HG03196 (cell line): ENCODE measurements around the gene AGAP1.
"Not testable (repeated sequence)": the region's sequence is repeated elsewhere in the genome, so short reads cannot be mapped to it uniquely, and the experiment has no call there.

Source experiments
- ATAC-seq: cut with Tn5 transposase; IDR thresholded peaks from one replicate; pipeline ENCODE4 v1.9.1; 2021; ENCODE audit not compliant: unreplicated experiment

The AGAP1 gene

DNA sequence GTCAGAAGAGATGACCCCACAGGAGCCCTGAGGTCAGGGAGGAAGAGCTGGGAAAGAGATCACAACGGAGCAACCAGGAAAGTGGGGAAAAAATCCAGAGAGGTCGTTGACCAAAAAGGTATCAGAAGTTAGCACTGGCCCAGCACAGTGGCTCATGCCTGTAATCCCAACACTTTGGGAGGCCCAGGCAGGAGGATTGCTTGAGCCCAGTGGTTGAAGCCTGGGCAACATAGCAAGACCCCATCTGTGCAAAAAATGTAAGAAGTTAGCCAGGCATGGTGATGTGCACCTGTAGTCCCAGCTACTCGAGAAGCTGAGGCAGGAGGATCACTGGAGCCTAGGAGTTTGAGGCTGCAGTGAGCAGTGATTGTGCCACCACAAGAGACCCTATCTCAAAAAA lies 552.9 kb downstream of the AGAP1 start:
- ATAC-seq = no peak

DNA sequence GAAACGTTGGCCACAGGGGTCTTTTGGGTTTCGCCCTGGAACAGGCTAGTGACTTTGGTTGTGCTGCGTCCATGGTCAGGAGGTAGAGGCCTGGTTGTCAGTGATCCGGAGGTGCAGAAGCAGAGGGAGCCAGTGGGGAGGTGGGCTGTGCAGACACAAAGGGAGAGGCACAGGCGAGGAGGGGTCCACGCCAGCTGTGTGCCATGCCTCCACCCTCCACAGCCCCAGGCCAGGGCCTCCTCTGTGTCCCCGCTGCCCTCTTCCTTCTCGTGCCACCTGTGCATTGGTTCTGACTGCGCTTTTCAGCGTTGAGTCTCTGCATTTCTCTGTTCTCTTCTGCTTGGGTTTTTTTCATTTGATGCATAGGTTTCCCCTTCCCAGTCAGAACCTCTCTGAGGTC lies 553.3 kb downstream of the AGAP1 start:
- no peak for ATAC-seq

DNA sequence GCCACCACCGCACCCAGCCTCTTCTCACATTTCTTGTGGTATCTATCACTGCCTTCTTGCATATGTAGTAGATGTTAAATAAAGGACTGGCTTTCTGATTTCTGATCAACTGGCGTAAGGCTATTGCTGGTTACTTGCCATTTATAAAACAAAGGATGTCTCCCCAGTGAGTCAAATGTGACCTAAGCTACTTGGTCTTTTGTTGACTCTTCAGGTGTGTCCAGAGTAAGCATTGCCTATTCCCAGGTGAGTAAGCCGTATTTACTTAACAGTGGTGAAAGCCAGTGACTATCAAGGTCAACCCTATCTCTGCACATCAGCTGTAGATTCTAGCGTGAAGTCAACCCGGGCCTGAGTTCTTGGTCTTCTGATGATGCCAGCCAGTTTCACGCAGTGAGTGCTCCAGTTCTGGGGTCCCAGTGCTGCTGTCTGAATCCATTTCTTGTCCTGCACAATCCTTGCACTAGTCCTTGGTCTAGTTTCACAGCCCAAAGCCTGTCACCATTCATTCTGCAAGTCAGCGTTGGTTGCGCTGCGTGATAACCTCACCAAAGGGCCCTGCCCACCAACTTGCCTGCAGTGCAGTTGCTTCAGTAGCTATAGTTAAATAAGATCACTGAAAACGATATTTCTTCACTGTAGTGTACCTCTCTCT lies 554.2 kb downstream of the AGAP1 start:
- no peak for ATAC-seq

DNA sequence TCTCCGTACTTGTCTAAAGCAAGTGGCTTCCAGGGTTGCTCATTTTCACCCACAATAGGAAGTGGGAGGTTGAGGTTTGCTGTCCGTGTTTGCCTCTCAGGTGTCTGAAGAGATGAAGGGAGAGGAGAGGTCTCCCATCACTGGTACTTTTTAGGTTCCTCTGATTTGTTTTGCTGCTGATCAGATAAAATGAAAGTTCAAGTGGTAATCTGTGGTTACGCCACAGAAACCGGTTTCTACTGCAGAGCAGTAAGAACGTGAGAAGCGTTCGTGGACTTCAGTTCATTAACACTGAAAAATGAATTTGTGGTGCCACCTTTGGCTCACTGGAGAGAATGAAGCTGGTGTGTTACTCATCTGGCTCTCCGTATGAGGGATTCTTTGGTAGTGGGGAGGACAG lies 556.1 kb downstream of the AGAP1 start:
- no peak for ATAC-seq

DNA sequence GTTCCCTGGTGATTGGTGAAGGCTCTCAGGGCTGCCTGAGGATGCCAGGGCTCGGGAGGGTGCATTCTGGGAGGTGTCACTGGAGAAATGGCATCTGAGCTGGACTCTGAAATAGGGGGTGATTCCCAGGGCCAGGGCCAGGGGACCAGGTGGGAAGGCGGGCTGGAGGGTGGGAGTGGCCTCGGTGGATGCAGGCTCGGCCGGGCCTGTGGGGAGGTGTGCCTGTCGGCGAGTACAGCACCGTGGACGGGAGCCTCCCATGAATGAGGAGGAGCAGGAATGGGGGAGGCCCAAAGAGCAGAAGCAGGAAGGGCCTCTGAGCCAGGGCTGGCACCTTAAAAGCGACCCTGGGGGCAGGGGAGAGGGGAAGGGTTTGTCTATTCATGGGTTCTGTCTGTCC lies 557.5 kb downstream of the AGAP1 start:
- ATAC-seq = no peak

DNA sequence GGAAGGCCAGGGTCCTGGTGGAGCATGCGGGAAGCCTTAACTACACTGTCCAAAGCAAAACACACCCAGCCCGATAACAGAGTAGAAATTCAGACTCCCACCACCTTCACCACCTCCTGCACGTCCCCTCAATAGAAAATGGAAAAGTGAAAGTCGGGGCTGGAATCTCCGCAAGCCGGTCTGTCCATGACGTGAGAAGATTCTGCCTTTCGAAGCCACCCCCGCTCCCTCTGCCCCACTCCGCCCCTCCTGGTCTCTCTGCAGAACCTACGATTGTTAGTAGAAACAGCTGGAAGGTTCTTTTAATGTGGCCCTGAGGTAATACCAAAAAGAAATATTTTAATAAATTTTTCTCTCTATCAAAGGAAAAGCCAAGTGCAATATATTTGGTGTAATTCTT lies 558.0 kb downstream of the AGAP1 start:
- no peak for ATAC-seq

DNA sequence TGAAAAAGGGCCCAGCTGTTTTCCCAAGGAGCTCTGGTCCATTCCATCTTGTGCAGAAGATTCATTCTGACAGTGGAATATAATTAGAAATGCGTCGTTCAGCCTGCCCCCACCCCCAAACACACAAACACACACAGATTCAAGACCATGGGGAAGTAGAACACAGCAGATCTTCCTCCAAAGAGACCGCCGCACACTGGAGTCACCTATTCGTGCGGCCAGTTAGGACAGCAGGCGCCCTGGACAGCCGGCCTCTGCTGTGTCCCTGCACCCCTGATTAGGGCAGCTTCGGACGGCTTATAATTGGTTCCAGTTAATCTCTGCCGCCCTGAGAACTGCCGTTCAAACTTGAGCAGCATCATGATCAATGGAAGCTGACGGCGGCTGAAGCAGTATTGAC lies 558.4 kb downstream of the AGAP1 start:
- no peak for ATAC-seq

DNA sequence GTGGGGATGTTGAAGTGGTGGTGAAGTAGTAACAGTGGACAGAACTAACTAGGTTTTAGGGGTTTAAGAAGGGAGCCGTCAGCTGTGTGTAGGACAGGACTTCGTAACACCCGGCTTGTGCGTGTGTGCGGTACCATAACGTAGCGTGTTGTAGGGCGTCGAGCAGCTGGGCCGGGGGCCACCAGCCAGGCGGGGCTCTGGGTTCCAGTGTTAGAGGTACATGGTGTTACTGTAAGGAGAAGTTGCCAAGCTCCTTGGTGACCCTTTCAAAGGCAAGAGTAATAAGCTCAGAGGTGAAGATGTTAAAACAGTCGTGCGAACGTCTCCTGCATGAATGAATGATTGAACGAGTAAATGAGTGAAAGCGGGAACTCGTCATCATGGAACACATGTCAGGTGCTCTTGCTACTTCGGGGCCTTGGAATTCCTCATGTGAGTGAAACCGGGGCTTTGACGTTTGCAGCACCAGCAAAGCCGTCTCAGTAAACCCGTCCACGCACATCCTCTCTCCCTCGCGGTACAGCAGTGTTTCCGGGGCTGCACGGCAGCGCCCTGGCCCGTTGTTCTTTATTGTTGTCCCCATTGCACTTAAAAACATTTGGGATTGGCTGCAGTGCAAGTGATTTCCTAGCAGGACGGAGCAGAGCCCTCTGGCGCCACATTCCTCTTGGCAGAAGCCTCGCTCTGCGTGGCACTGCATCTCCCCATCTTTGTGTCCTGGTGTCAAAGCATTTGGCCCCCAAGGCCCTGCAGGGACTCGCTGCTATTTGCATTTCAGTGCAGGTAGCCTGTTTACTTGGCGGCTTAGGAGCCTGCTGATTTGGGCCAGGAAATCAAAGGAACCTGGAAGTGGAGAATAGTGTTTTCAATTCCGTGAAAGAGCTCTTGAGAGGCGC lies 559.3 kb downstream of the AGAP1 start:
- ATAC-seq = no peak

DNA sequence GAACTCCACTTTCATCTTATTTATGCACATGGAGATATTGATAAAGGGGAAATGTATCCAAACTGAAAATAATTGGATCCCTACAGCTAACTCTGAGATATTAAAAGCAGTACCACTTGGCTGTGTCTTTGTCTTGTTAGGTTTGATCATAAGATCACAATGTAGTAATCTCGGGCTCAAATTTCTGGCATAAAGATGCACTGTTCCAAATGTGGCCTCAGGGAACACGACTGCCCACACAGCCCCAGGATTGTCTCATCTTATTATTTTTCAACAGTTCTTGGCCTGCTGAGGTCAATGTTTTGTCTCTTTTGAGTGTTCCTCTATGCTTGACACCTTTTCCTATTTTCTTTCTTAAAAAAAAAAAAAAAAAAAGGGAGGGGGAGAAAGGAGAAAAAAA lies 560.3 kb downstream of the AGAP1 start:
- no peak for ATAC-seq

DNA sequence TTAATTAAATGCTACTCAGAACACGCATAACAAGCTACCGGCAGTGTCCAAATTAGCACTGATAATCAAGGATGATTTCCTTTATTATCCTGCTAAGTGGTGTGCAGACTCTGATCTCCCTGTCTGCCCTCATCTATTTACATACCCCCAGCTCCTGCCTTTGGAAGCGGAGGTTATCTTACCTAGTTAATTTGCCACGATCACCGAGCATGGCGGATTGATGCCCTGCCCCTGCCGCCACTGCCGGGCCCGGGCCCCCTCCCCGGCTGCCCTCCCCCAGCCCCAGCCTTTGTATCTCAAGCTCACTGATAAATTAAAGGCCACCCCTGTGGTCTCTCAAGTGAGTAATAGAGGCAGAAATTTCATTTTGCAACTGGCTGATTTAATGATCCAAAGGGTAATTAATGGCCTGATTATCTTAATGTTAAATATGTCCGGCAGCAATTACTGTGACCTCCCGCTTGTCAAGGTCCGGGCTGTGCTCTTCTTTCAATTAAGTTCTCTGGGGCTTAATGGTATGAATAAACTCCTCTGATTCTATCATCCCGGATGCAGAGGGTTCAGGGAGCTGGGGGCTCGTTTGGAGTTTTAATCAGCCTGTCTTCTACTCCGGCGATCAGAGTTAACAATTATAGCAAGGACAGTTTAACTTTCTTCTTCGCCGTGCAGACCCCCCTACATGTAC lies 560.9 kb downstream of the AGAP1 start:
- ATAC-seq = no peak

DNA sequence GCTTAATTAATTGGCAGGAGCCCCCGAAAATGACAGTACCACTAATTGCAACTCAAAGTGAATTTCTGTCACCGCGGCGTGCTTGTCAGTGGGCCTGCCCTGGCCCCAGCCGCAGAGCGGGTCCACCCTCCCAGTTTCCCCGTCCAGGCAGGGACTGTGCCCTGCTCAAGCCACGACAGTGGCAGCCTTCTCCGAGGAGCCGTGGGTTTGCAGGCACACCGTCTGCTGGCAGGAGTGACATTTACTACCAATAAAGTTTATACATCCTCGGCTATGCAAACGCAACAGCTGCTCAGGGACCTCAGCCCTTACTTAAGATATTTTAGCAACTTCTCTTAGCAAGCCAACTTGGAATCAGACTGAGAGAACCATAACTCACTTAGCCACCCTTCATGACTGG lies 561.6 kb downstream of the AGAP1 start:
- no peak for ATAC-seq

DNA sequence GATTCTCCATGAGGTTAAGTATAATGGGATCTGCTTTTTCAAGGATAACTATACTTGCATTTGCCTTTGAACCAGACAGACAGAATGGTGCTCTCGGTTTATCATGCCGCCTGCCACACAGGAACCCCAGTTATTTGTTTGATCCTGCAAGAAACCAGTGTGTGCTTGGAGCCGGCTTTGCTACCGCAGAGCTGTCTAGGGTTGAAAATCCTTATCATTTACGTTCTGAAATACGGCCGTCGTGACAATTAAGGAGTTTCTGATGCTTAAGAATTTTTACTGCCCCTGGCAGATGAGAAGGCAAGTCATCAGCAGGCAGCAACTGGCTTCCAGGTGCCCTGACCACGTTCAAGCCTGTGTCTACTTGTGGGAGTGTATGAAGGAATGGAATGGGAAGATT lies 562.3 kb downstream of the AGAP1 start:
- ATAC-seq = no peak

DNA sequence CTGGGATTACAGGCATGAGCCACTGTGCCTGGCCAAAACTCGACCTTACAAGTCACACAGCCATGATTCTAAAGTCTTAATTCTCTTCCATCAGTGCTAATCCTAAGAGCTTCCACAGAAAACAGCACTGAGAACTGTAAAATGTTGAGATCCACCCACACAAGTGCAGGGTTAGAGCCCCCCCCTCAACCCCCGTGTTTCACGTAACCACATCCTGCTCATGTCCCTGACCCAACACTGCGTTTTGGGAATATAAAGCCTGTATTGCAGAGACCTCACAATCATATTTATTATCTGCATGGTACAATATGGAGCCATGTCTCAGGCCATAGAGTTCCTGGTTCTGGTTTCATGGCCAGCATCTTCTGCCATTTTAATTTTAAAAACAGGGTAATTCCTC lies 563.5 kb downstream of the AGAP1 start:
- ATAC-seq = no peak

DNA sequence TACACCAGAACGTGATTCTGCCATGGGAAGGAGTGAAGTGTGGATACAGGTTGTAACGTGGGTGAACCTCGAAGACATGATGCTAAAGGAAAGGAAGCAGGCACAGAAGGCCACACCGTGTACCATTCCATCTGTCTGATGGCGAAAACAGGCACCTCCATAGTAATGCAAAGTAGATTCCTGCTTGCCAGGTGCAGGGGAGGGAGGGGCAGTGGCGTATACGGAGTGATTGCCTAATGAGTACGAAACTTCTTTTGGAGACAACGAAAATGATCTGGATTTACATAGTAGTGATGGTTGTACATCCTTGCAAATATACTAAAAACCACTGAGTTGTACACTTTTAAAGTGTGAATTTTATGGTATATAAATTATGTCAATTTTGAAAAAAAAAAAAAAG lies 567.7 kb downstream of the AGAP1 start:
- ATAC-seq = no peak

DNA sequence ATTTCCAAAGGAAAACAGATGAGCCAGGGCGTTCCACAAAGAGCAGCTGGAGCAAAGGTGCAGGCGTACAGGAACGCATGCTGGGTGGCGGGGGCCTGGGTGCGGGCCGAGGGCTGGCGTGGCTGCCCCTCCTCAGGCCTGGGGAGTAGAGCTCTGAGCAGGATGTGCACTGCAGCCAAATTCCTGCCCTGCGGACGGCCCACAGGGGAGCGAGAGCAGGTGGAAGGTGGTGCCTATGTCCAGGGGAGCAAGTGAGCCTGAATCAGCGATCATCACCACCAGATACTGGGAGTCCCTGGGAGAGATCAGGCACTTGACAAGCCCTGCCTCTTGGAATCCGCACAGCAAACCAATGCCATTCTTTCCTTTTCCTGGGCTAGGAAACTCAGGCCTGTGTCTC lies 568.1 kb downstream of the AGAP1 start:
- no peak for ATAC-seq

DNA sequence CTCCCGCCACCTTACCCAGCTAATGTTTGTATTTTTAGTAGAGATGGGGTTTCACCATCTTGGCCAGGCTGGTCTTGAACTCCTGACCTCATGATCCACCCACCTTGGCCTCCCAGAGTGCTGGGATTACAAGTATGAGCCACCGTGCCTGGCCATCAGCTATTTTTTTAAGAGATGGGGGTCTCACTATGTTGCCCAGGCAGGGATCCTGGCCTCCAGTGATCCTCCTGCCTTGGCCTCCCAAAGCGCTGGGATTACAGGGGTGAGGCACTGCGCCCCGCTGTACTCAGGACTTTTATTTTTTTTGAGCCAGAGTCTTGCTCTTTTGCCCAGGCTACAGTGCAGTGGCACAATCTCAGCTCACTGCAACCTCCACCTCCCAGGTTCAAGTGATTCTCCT lies 569.0 kb downstream of the AGAP1 start:
- not testable (repeated sequence) for ATAC-seq

DNA sequence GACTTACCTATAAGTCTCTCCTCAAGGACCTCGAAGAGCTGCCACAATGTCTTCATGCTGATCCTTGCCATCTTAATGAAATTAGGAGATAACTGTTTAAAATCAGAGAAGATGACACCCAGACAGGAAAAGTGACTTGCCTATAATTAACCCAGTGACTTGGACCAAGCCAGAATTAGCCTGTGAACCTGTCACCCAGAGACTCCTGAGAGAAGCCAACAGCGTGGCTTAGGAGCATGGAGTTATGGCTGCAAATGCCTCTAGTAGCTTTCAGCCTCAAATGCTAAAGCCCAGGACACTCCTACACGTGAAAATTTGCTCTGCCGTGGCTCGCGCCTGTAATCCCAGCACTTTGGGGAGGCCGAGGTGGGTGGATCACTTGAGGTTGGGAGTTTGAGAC lies 570.2 kb downstream of the AGAP1 start:
- no peak for ATAC-seq

DNA sequence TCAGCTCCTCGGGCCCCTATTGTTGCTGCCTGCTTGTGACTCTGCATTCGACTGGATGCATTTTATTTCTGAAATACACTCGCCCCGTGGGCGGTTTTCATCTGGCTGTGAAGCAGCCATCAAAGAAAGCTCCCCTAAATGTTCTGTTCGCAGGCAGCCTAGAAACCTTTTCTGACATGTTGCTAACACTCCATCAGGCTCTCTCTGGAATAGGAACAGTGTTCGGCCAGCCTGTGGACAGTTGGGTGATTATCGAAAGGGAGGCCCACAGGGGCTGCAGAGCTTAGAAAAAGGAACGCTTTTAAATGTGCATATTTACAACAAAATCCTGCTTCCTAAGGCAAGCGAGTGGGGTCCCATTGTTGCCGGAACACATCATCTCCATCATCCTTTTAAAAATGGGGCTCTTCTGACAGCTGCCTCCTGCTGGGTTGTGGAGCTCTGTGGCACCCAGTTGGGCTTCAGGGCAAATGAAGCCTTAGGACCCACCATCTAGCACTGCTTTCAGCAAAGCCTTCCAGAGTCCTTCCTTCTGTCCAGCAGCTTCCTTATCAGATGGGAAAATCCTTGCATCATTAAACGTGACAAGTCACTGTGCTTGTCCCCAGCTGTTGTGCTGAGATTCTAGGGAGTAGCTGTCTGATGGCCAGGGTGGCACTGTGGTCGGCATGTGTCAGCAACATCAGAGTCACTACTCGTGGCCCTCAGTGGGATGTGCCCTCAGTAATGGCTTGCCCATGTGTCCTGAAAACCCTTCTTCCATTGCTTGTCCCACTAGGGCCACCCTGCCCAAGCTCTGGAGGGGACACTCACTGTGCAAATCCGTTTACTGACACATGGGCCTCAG lies 571.7 kb downstream of the AGAP1 start:
- ATAC-seq = no peak

DNA sequence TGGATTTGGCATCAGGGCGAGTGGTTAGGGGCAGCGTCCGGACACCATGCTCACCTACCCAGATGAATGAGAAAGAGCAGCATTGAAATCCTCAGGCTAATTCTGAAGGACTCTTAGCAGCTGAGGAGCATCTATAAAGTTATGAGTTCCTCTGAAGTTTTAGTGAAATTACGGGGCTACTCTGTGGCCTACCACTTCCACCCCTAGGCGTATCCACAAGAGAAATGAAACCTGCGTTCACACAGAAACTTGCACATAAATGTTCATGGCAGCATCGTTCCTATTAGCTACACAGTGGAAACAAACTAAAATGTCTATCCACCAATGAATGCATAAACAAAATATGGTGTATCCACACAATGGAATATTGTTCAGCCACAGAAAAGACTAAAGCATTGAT lies 576.4 kb downstream of the AGAP1 start:
- ATAC-seq = no peak

DNA sequence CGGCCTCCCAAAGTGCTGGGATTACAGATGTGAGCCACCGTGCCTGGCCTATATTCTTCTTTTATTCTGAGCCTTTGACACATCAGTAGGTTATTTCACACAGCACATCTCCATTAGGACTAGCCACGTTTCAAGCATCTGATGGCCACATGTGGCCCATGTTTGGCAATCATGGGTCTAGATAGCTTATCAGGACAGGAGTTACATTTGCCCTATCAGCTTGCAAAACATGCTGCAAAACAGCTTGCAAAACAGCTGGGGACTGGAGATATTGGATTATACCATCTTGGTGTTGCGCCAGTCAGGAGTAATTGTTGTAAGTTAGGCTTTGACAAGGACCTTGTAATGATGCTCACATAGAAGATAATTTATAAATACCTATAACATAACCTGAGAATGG lies 579.4 kb downstream of the AGAP1 start:
- ATAC-seq = no peak
